ENCODE data around the gene PDP2. TPM values are rescaled to one million over a fixed set of nuclear protein-coding genes. Genes with fewer than 3 reads are reported as not detected.

Gene PDP2
- polyA plus RNA-seq, 1 donor, result 3.0 TPM

DNA sequence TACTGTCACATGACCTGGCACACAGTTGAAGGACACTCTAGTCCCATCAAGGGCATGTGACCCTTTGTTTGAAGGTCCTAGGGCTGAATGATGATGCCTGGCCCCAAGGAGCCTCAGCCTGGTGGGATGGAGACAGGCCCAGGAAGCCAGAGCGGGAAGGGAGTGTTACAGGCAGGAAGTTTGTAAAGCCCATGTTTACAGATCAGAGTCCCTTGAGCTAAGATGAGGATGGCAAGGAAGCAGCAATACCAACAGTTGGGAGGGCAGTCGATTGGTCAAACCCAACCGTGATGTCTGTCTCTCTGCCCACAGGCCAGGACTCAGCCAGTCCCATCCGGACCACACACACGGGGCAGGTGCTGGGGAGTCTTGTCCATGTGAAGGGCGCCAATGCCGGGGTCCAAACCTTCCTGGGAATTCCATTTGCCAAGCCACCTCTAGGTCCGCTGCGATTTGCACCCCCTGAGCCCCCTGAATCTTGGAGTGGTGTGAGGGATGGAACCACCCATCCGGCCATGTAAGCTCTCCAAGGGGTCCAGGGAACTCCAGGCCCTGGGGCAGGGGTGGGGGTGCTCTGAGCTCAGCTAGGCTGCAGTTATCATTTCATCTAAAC is 57.5 kb downstream of the PDP2 start:
- DNase-seq, result no peak

DNA sequence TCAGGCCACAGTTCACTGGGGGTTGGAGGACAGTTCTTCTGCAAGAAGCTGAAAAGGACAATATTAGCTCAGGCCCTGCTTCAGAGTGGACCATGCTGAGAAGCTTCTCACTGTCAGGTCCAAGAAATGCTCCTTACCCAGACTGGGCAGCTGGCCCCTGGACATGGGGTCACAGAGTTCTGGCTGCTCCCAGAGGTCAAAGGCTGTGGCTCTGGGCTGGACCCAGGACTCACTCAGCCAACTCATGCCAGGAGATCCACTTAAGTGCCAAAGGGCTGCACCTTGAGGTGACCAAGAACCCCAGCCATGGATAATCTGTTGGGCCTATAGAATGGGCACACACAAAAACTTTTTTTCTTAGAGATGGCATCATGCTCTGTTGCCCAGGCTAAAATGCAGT is 59.1 kb downstream of the PDP2 start:
- no peak for DNase-seq

DNA sequence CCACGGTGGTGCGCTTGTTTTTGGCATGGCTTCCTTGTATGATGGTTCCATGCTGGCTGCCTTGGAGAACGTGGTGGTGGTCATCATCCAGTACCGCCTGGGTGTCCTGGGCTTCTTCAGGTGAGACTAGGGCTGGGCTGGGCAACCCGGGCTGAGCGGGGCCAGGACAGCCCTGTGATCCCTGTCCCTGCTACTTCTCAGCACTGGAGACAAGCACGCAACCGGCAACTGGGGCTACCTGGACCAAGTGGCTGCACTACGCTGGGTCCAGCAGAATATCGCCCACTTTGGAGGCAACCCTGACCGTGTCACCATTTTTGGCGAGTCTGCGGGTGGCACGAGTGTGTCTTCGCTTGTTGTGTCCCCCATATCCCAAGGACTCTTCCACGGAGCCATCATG is 59.9 kb downstream of the PDP2 start:
- DNase-seq, result no peak

Other genes with a start within 250 kb of the PDP2 start
- 8.0 TPM for gene CMTM4, start 183.8 kb upstream of the PDP2 start, polyA plus RNA-seq (ENCODE audit: insufficient read length)
- gene DYNC1LI2, start 128.9 kb upstream of the PDP2 start, polyA plus RNA-seq (ENCODE audit: insufficient read length), result 79.5 TPM
- not detected for gene TERB1, start 78.9 kb upstream of the PDP2 start, polyA plus RNA-seq (ENCODE audit: insufficient read length)
- 36.5 TPM for gene NAE1, start 49.5 kb upstream of the PDP2 start, polyA plus RNA-seq (ENCODE audit: insufficient read length)
- not detected for gene CA7, start 36.1 kb upstream of the PDP2 start, polyA plus RNA-seq (ENCODE audit: insufficient read length)
- not detected for gene CDH16, start 38.4 kb downstream of the PDP2 start, polyA plus RNA-seq (ENCODE audit: insufficient read length)
- gene RRAD, start 45.0 kb downstream of the PDP2 start, polyA plus RNA-seq (ENCODE audit: insufficient read length), result 3.1 TPM
- gene CIAO2B, start 53.9 kb downstream of the PDP2 start, polyA plus RNA-seq (ENCODE audit: insufficient read length), result 88.3 TPM
- 28.6 TPM for gene CES2, start 55.0 kb downstream of the PDP2 start, polyA plus RNA-seq (ENCODE audit: insufficient read length)
- 0.37 TPM for gene CES3, start 80.8 kb downstream of the PDP2 start, polyA plus RNA-seq (ENCODE audit: insufficient read length)
- 2.6 TPM for gene CES4A, start 108.1 kb downstream of the PDP2 start, polyA plus RNA-seq (ENCODE audit: insufficient read length)
- gene CBFB, start 148.6 kb downstream of the PDP2 start, polyA plus RNA-seq (ENCODE audit: insufficient read length), result 37.7 TPM
- gene PHAF1, start 229.4 kb downstream of the PDP2 start, polyA plus RNA-seq (ENCODE audit: insufficient read length), result 20.8 TPM

Measured in hindlimb muscle (tissue), 1 donor.